Measurements from ENCODE around the gene PTPRN2.

The PTPRN2 gene

DNA sequence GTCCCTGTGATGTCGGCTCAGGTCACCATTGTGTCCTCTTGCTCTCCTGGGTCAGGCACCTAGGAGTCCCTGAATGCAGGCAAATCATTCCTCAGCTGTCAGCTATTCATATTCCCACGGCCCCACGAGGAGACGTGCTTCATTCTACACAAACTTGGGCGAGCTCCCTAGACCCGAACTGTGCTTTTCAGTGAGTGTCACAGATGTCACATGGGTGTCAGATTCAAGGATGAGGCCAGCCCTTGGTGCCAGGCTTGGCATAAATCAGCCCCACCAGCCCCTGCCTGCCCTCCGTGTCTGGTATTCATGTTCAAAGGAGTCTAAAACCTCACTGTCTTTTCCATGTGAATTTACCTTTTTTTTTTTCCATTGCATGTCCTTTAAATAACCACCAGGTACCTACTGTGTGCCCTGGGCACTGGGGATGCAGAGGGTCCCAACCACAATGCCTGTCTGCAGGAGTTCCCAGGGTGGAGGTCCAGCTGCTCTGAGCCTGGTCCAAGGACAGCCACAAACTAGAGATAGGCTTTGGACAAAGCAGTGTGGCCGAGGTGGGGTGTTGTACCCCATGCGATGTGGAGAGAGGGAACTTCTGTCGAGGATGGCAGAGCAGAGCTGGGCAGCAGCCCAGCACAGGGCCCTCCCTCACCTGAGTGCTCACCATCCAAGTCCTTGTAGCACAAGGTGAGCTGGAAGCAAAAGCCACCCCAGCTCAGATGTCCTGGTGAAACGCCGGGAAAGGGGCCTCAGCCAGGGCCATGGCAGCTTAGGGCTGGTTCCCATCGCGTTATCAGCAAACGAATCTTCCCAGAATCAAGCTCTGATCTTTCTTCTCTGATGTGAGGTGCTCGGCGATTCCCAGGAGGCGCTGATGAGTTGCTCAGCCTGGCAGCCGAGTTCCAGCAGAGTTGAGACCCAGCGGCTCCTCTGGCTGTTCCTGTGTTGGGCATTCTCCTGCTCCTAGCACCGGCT lies 611.9 kb downstream of the PTPRN2 start:
- Mint-ChIP-seq H3K36me3 (ENCODE audit: low read depth) (no peaks in the 10 kb centered on the region), H3K9me3 (peaks cover 26% of the 10 kb centered on the region), H3K27me3 (no peaks in the 10 kb centered on the region), H3K27ac (no peak overlapping the region), H3K4me3 (no peak overlapping the region), H3K4me1 (ENCODE audit: low read depth) (no peaks in the 10 kb centered on the region)
- DNase-seq = no peak

DNA sequence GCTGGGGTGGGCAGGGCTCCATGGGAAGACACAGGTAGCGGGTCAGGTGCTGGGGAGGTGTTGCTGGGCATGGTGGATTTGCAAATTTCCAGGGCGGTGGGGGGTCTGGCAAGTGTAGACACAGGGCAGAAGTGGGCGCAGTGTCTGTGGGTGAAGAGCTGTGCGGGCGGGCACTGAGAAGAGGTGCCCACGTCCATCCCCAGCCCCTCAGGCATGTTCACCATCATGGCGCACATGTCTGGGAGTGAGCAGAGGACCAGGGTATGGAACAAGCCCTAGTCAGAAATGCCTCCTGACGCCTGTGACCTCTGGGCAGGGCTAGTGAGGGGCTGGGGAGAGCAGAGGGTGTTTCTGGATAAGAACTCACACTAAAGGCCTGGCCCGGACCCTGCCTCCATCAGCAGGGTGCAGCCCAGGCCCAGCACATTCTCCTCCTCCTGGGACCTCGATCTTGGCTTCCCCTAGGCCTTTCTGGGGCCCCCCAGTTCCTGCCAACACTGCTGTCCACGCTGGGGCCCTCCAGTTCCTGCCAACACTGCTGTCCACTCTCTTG lies 612.9 kb downstream of the PTPRN2 start:
- Mint-ChIP-seq H3K36me3 (ENCODE audit: low read depth) (no peaks in the 10 kb centered on the region), H3K27ac (no peak overlapping the region), H3K4me3 (no peak overlapping the region), H3K9me3 (peaks cover 32% of the 10 kb centered on the region), H3K27me3 (no peaks in the 10 kb centered on the region), H3K4me1 (ENCODE audit: low read depth) (no peaks in the 10 kb centered on the region)
- DNase-seq = no peak

DNA sequence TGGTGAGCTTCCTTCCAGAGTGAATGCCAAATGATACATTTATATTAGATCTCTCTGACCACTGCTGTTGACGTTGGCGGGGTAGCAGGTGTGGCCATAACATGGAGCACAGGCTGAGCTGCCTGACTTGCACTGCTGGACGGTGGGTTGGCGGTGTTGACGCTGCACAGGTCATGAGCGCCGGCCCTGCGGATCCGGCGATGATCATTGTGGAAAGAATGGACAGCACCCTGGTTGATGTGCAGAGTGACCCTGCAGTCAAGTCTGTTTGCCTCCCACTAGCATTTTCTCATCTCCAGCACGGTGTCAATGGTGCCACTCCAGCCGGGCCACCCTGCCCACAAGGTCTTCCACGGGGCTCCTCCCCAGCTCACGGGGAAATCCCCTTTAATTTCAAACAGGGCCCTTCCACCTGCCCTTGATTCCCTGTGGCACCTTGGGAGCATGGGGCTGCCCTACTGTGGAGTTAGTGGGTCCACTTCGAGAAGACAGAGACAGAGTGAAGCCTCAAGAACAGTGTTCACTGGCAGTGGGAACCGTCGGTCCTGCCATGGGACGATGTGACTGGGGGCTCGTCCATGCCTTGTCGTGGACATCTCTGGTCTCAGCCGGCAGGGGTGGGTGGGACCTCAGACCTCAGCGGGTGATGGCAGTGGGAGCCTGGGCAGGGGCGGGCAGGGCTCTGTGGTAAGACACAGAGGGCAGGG lies 613.5 kb downstream of the PTPRN2 start:
- H3K4me1 Mint-ChIP-seq (ENCODE audit: low read depth) = no peaks in the 10 kb centered on the region
- H3K4me3 Mint-ChIP-seq = no peak overlapping the region
- no peak for DNase-seq
- peaks cover 32% of the 10 kb centered on the region for H3K9me3 Mint-ChIP-seq
- H3K27ac Mint-ChIP-seq = no peak overlapping the region
- H3K36me3 Mint-ChIP-seq (ENCODE audit: low read depth) = no peaks in the 10 kb centered on the region
- peaks cover 3% of the 10 kb centered on the region for H3K27me3 Mint-ChIP-seq

DNA sequence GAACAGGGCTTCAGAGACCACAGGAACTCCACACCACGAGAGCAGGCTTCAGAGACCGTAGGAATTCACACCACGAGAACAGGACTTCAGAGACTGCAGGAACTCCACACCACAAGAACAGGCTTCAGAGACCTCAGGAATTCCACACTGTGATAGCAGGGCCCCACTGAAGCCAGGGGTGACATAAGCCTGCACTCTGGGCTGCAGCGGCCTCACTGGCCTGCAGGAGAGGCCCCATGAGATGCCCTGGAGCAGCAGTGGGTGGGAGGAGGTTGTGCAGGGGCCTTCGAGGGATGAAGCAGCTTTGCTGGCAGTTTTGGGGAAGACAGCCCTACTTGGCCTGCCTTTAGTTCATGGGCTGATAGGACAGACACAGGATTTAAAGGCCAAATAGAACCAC lies 614.7 kb downstream of the PTPRN2 start:
- Mint-ChIP-seq H3K4me1 (ENCODE audit: low read depth) (no peaks in the 10 kb centered on the region), H3K36me3 (ENCODE audit: low read depth) (no peaks in the 10 kb centered on the region), H3K27me3 (peaks cover 3% of the 10 kb centered on the region), H3K9me3 (peaks cover 41% of the 10 kb centered on the region), H3K4me3 (no peak overlapping the region), H3K27ac (no peak overlapping the region)
- DNase-seq = no peak

GRCh38 chr7:157971501-157971900 lies 616.1 kb downstream of the PTPRN2 start:
- H3K4me1 Mint-ChIP-seq (ENCODE audit: low read depth) = no peaks in the 10 kb centered on the region
- peaks cover 3% of the 10 kb centered on the region for H3K27me3 Mint-ChIP-seq
- peaks cover 41% of the 10 kb centered on the region for H3K9me3 Mint-ChIP-seq
- H3K27ac Mint-ChIP-seq = no peak overlapping the region
- no peaks in the 10 kb centered on the region for H3K36me3 Mint-ChIP-seq (ENCODE audit: low read depth)
- H3K4me3 Mint-ChIP-seq = no peak overlapping the region
- DNase-seq = no peak

DNA sequence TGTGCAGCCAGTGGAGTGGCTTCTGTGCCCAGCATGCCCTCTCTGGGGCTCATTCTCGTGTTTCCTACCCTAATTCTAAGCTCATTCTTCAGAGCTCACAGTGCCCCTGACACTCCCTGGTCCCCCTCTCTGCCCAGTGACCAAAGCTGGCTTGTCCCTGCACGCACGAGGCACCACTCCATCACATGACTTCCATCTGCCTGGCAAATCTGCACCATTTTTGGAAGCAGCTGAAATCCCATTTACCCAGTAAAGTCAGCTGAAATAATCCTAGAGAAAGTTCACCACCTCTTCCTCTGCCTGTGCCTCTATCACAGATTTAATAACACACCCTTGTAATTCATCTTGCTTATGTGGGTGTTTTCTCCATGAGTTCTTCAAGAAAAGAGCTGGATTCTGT lies 616.9 kb downstream of the PTPRN2 start:
- no peak overlapping the region for H3K27ac Mint-ChIP-seq
- H3K27me3 Mint-ChIP-seq = peaks cover 3% of the 10 kb centered on the region
- no peak overlapping the region for H3K4me3 Mint-ChIP-seq
- H3K4me1 Mint-ChIP-seq (ENCODE audit: low read depth) = no peaks in the 10 kb centered on the region
- H3K9me3 Mint-ChIP-seq = peaks cover 41% of the 10 kb centered on the region
- no peak for DNase-seq
- no peaks in the 10 kb centered on the region for H3K36me3 Mint-ChIP-seq (ENCODE audit: low read depth)

- Mint-ChIP-seq H3K27ac (no peak overlapping the region), H3K36me3 (ENCODE audit: low read depth) (no peaks in the 10 kb centered on the region), H3K4me1 (ENCODE audit: low read depth) (no peaks in the 10 kb centered on the region), H3K27me3 (peaks cover 4% of the 10 kb centered on the region), H3K4me3 (no peak overlapping the region), H3K9me3 (peaks cover 34% of the 10 kb centered on the region)
- no peak for DNase-seq
Observed at GRCh38 chr7:157969995-157970394, 617.6 kb downstream of the PTPRN2 start.

DNA sequence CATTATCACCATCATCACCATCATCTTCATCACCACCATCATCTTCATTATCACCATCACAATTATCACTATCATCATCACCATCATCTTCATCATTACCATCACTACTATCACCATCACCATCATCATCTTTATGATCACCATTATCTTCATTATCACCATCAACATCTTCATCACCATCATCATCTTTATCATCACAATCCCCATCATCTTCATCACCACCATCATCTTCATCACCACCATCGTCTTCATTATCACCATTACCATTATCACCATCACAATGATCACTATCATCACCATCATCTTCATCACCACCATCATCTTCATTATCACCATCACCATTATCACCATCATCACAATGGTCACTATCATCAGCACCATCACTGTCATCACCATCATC lies 621.1 kb downstream of the PTPRN2 start:
- Mint-ChIP-seq H3K9me3 (peaks cover 20% of the 10 kb centered on the region), H3K27ac (no peak overlapping the region), H3K4me3 (no peak overlapping the region), H3K27me3 (peaks cover 28% of the 10 kb centered on the region), H3K4me1 (ENCODE audit: low read depth) (no peaks in the 10 kb centered on the region), H3K36me3 (ENCODE audit: low read depth) (no peaks in the 10 kb centered on the region)
- no peak for DNase-seq

- no peak overlapping the region for H3K4me3 Mint-ChIP-seq
- peaks cover 9% of the 10 kb centered on the region for H3K9me3 Mint-ChIP-seq
- no peaks in the 10 kb centered on the region for H3K36me3 Mint-ChIP-seq (ENCODE audit: low read depth)
- peaks cover 39% of the 10 kb centered on the region for H3K27me3 Mint-ChIP-seq
- H3K27ac Mint-ChIP-seq = no peak overlapping the region
- no peak for DNase-seq
- no peaks in the 10 kb centered on the region for H3K4me1 Mint-ChIP-seq (ENCODE audit: low read depth)
Observed at GRCh38 chr7:157964521-157964920, 623.1 kb downstream of the PTPRN2 start.

DNA sequence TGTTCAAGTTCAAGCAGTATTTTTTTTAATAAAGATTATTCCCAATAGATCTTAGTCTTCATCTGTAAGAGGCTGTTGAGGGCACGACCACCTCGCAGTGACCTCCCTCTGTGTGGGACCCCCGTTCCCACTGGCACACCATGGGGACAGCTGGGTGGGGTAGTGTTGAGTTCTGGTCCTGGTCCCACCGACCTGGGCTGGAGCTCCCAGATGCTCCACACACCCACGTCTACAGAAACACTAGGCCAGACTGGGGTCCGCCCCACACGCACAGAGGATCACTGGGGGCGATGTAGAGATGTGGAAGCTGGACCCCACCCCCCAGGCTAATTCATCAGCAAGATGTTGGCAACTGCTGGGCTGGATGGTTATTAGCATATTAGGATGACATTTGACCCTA lies 623.6 kb downstream of the PTPRN2 start:
- Mint-ChIP-seq H3K4me1 (ENCODE audit: low read depth) (no peaks in the 10 kb centered on the region), H3K27me3 (peaks cover 41% of the 10 kb centered on the region), H3K27ac (no peak overlapping the region), H3K4me3 (no peak overlapping the region), H3K9me3 (peaks cover 8% of the 10 kb centered on the region), H3K36me3 (ENCODE audit: low read depth) (no peaks in the 10 kb centered on the region)
- DNase-seq = no peak

DNA sequence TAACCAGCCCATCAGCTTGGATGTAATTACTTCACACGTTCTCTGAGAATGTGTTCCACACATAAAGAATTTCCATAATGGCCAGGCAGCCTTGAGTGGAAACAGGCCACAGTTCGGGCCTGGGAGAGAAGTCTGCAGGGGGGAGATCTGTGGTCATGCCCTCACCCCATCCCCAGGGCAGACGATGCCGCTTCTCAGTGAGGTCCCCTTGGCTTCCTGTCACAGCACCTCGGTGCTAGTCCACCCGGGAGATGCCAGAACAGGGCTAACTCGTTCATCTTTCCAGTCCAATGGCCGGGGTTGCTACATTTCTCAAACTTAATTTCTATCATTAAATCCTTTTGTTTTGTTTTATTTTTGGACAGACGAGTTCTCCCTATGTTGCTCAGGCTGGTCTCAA lies 624.1 kb downstream of the PTPRN2 start:
- peaks cover 3% of the 10 kb centered on the region for H3K9me3 Mint-ChIP-seq
- no peak overlapping the region for H3K27ac Mint-ChIP-seq
- H3K4me1 Mint-ChIP-seq (ENCODE audit: low read depth) = no peaks in the 10 kb centered on the region
- H3K4me3 Mint-ChIP-seq = no peak overlapping the region
- no peaks in the 10 kb centered on the region for H3K36me3 Mint-ChIP-seq (ENCODE audit: low read depth)
- DNase-seq = no peak
- H3K27me3 Mint-ChIP-seq = peaks cover 45% of the 10 kb centered on the region

GRCh38 chr7:157962458-157963306 lies 624.9 kb downstream of the PTPRN2 start:
- peaks cover 45% of the 10 kb centered on the region for H3K27me3 Mint-ChIP-seq
- no peak overlapping the region for H3K27ac Mint-ChIP-seq
- no peak for DNase-seq
- H3K9me3 Mint-ChIP-seq = no peaks in the 10 kb centered on the region
- H3K36me3 Mint-ChIP-seq (ENCODE audit: low read depth) = no peaks in the 10 kb centered on the region
- H3K4me3 Mint-ChIP-seq = no peak overlapping the region
- no peaks in the 10 kb centered on the region for H3K4me1 Mint-ChIP-seq (ENCODE audit: low read depth)

DNA sequence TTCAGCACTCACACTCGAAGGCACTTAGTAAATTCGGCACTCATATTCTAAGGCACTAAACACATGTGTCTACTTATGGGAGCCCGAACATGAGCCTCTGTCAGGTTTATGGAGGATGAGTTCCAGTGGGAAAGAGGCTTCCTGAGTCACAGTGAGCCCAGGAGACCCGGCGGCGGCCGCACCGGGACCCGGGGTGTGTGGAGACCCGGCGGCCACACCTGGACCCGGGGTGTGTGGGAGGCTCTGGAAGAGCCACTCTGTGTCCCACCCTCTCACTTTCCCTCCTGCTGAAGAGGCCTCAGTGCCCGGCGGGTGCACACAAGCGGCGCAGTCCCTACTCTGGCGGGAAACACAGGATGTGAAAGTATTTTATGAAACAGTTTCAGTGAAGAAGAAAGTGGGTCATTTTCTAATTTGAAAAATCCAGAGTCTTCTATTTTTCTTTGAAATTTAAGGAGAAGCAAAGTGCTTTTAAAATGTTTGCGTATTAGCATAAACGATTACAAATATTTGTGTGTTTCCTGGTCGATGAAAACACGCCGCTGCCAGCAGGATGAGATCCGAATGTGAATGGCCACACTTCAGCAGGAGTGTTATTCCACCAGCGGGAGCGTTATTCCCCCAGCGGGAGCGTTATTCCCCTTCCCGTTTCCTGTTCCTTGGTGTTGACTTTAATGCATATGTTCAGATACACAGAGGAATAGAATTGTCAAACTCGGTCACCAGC lies 625.7 kb downstream of the PTPRN2 start:
- no peak overlapping the region for H3K27ac Mint-ChIP-seq
- no peaks in the 10 kb centered on the region for H3K4me1 Mint-ChIP-seq (ENCODE audit: low read depth)

More for the DNA sequence above, 625.7 kb downstream of the PTPRN2 start:
- DNase-seq = no peak
- Mint-ChIP-seq H3K36me3 (ENCODE audit: low read depth) (no peaks in the 10 kb centered on the region), H3K9me3 (no peaks in the 10 kb centered on the region), H3K4me3 (no peak overlapping the region), H3K27me3 (peaks cover 45% of the 10 kb centered on the region)

Measured in activated T-cell treated with anti-CD3 and anti-CD28 coated beads, Interleukin-2, amount 50 U/mL, for 24 hours (primary cell).